ENCODE measurements around the gene TMEM87B.

Gene TMEM87B

GRCh38 chr2:112045446-112046014 lies 9.5 kb upstream of the TMEM87B start:
- DNase-seq (ENCODE audit: low spot score in 2 of 2), result no peak
- no peak for ATAC-seq (ENCODE audit: low read depth)
- H3K27ac Mint-ChIP-seq, result no peak overlapping the region
- peaks cover 7% of the 10 kb centered on the region for H3K36me3 Mint-ChIP-seq
- H3K9me3 Mint-ChIP-seq, result peaks cover 8% of the 10 kb centered on the region
- H3K4me3 Mint-ChIP-seq, result no peak overlapping the region
- H3K4me1 Mint-ChIP-seq, result no peaks in the 10 kb centered on the region
- peaks cover 2% of the 10 kb centered on the region for H3K27me3 Mint-ChIP-seq

GRCh38 chr2:112046231-112046630 lies 8.8 kb upstream of the TMEM87B start:
- ATAC-seq (ENCODE audit: low read depth) (no peak), DNase-seq (ENCODE audit: low spot score in 2 of 2) (no peak)
- H3K27ac Mint-ChIP-seq, result no peak overlapping the region
- H3K4me1 Mint-ChIP-seq, result no peaks in the 10 kb centered on the region
- peaks cover 8% of the 10 kb centered on the region for H3K9me3 Mint-ChIP-seq
- peaks cover 2% of the 10 kb centered on the region for H3K27me3 Mint-ChIP-seq
- H3K4me3 Mint-ChIP-seq, result no peak overlapping the region
- peaks cover 7% of the 10 kb centered on the region for H3K36me3 Mint-ChIP-seq

GRCh38 chr2:112047537-112048235 lies 7.4 kb upstream of the TMEM87B start:
- peaks cover 7% of the 10 kb centered on the region for H3K36me3 Mint-ChIP-seq
- peaks cover 2% of the 10 kb centered on the region for H3K27me3 Mint-ChIP-seq
- H3K4me3 Mint-ChIP-seq, result no peak overlapping the region
- H3K27ac Mint-ChIP-seq, result no peak overlapping the region
- DNase-seq (ENCODE audit: low spot score in 2 of 2) (no peak), ATAC-seq (ENCODE audit: low read depth) (no peak)
- H3K4me1 Mint-ChIP-seq, result no peaks in the 10 kb centered on the region
- peaks cover 8% of the 10 kb centered on the region for H3K9me3 Mint-ChIP-seq

GRCh38 chr2:112048236-112048592 lies 6.9 kb upstream of the TMEM87B start:
- DNase-seq (ENCODE audit: low spot score in 2 of 2), result no peak
- Mint-ChIP-seq H3K4me3 (no peak overlapping the region), H3K27me3 (peaks cover 2% of the 10 kb centered on the region), H3K36me3 (peaks cover 7% of the 10 kb centered on the region), H3K9me3 (peaks cover 8% of the 10 kb centered on the region), H3K27ac (no peak overlapping the region), H3K4me1 (peaks cover under 1% of the 10 kb centered on the region)
- no peak for ATAC-seq (ENCODE audit: low read depth)

- ATAC-seq (ENCODE audit: low read depth) (peak; percentile 80), DNase-seq (ENCODE audit: low spot score in 2 of 2) (peak in 1 of 2 donors; percentile 38)
- Mint-ChIP-seq H3K4me3 (no peak overlapping the region), H3K9me3 (peaks cover 8% of the 10 kb centered on the region), H3K4me1 (peaks cover 5% of the 10 kb centered on the region), H3K27ac (no peak overlapping the region), H3K27me3 (no peaks in the 10 kb centered on the region), H3K36me3 (peaks cover 7% of the 10 kb centered on the region)
Observed at GRCh38 chr2:112048887-112049286, 6.2 kb upstream of the TMEM87B start.

- H3K9me3 Mint-ChIP-seq, result peaks cover 6% of the 10 kb centered on the region
- H3K27me3 Mint-ChIP-seq, result no peaks in the 10 kb centered on the region
- peaks cover 3% of the 10 kb centered on the region for H3K36me3 Mint-ChIP-seq
- ATAC-seq (ENCODE audit: low read depth), result no peak
- H3K4me3 Mint-ChIP-seq, result no peak overlapping the region
- no peak overlapping the region for H3K27ac Mint-ChIP-seq
- DNase-seq (ENCODE audit: low spot score in 2 of 2), result no peak
- peaks cover 10% of the 10 kb centered on the region for H3K4me1 Mint-ChIP-seq
Observed at GRCh38 chr2:112050316-112050715, 4.8 kb upstream of the TMEM87B start.

- Mint-ChIP-seq H3K4me1 (peaks cover 28% of the 10 kb centered on the region), H3K27me3 (no peaks in the 10 kb centered on the region), H3K9me3 (no peaks in the 10 kb centered on the region), H3K27ac (peak overlapping the region; percentile 92), H3K36me3 (peaks cover 5% of the 10 kb centered on the region), H3K4me3 (peak overlapping the region; percentile 99)
- ATAC-seq (ENCODE audit: low read depth) (peak; percentile 62), DNase-seq (ENCODE audit: low spot score in 2 of 2) (peak; percentile 96 to 98)
Observed at GRCh38 chr2:112053917-112054846, 887 bp upstream of the TMEM87B start.

GRCh38 chr2:112055730-112056625 lies 909 bp downstream of the TMEM87B start:
- Mint-ChIP-seq H3K4me3 (peak overlapping the region; percentile 92), H3K27ac (peak overlapping the region; percentile 92), H3K27me3 (no peaks in the 10 kb centered on the region), H3K9me3 (no peaks in the 10 kb centered on the region), H3K4me1 (peaks cover 31% of the 10 kb centered on the region), H3K36me3 (peaks cover 6% of the 10 kb centered on the region)
- no peak for DNase-seq (ENCODE audit: low spot score in 2 of 2)
- ATAC-seq (ENCODE audit: low read depth), result no peak

- no peak for DNase-seq (ENCODE audit: low spot score in 2 of 2)
- H3K4me3 Mint-ChIP-seq, result peak overlapping the region; percentile 92
- H3K27me3 Mint-ChIP-seq, result no peaks in the 10 kb centered on the region
- peaks cover 10% of the 10 kb centered on the region for H3K36me3 Mint-ChIP-seq
- H3K9me3 Mint-ChIP-seq, result no peaks in the 10 kb centered on the region
- peaks cover 36% of the 10 kb centered on the region for H3K4me1 Mint-ChIP-seq
- no peak for ATAC-seq (ENCODE audit: low read depth)
- peak overlapping the region; percentile 92 for H3K27ac Mint-ChIP-seq
Observed at GRCh38 chr2:112056626-112056987, 1.5 kb downstream of the TMEM87B start.

GRCh38 chr2:112059671-112060070 lies 4.6 kb downstream of the TMEM87B start:
- H3K27ac Mint-ChIP-seq, result no peak overlapping the region
- no peaks in the 10 kb centered on the region for H3K9me3 Mint-ChIP-seq
- no peak for DNase-seq (ENCODE audit: low spot score in 2 of 2)
- H3K4me1 Mint-ChIP-seq, result peaks cover 43% of the 10 kb centered on the region
- ATAC-seq (ENCODE audit: low read depth), result no peak
- H3K4me3 Mint-ChIP-seq, result no peak overlapping the region
- H3K36me3 Mint-ChIP-seq, result peaks cover 30% of the 10 kb centered on the region
- no peaks in the 10 kb centered on the region for H3K27me3 Mint-ChIP-seq

GRCh38 chr2:112061299-112061698 lies 6.2 kb downstream of the TMEM87B start:
- H3K36me3 Mint-ChIP-seq, result peaks cover 39% of the 10 kb centered on the region
- DNase-seq (ENCODE audit: low spot score in 2 of 2), result no peak
- H3K4me3 Mint-ChIP-seq, result no peak overlapping the region
- no peak for ATAC-seq (ENCODE audit: low read depth)
- H3K4me1 Mint-ChIP-seq, result peaks cover 46% of the 10 kb centered on the region
- H3K9me3 Mint-ChIP-seq, result no peaks in the 10 kb centered on the region
- peak overlapping the region; percentile 3 for H3K27ac Mint-ChIP-seq
- H3K27me3 Mint-ChIP-seq, result no peaks in the 10 kb centered on the region

- H3K9me3 Mint-ChIP-seq, result no peaks in the 10 kb centered on the region
- no peak for DNase-seq (ENCODE audit: low spot score in 2 of 2)
- peak overlapping the region; percentile 3 for H3K27ac Mint-ChIP-seq
- ATAC-seq (ENCODE audit: low read depth), result no peak
- H3K36me3 Mint-ChIP-seq, result peaks cover 41% of the 10 kb centered on the region
- no peaks in the 10 kb centered on the region for H3K27me3 Mint-ChIP-seq
- peaks cover 45% of the 10 kb centered on the region for H3K4me1 Mint-ChIP-seq
- H3K4me3 Mint-ChIP-seq, result no peak overlapping the region
Observed at GRCh38 chr2:112061840-112062239, 6.8 kb downstream of the TMEM87B start.

- Mint-ChIP-seq H3K4me3 (no peak overlapping the region), H3K36me3 (peaks cover 47% of the 10 kb centered on the region), H3K27me3 (no peaks in the 10 kb centered on the region), H3K9me3 (no peaks in the 10 kb centered on the region), H3K27ac (peak overlapping the region; percentile 52), H3K4me1 (peaks cover 43% of the 10 kb centered on the region)
- DNase-seq (ENCODE audit: low spot score in 2 of 2) (no peak), ATAC-seq (ENCODE audit: low read depth) (no peak)
Observed at GRCh38 chr2:112062894-112063293, 7.8 kb downstream of the TMEM87B start.
